GM12801 (cell line): ENCODE data around the gene HECA.

Experiments
- CTCF ChIP-seq: IDR thresholded peaks from one replicate; pipeline ENCODE4 v1.5.1; 2011; ENCODE audit warnings: control low read depth; ENCODE audit not compliant: insufficient read length; ENCODE audit errors: extremely low read depth

The HECA gene

GRCh38 chr6:139156102-139156501 lies 21.2 kb downstream of the HECA start:
- no peak for TF ChIP-seq CTCF

- TF ChIP-seq CTCF, result no peak
Observed at GRCh38 chr6:139156551-139156950, 21.7 kb downstream of the HECA start.

- no peak for TF ChIP-seq CTCF
Observed at GRCh38 chr6:139159016-139159415, 24.1 kb downstream of the HECA start.

GRCh38 chr6:139161169-139161568 lies 26.3 kb downstream of the HECA start:
- TF ChIP-seq CTCF, result no peak

- TF ChIP-seq CTCF, result no peak
Observed at GRCh38 chr6:139161817-139162284, 27.0 kb downstream of the HECA start.

GRCh38 chr6:139164001-139164400 lies 29.1 kb downstream of the HECA start:
- no peak for TF ChIP-seq CTCF

GRCh38 chr6:139165324-139165723 lies 30.4 kb downstream of the HECA start:
- no peak for TF ChIP-seq CTCF
